GM12878 (cell line): ENCODE data around the gene TNFAIP8L3. TPM values are rescaled to one million over a fixed set of nuclear protein-coding genes. Genes with fewer than 3 reads are reported as not detected.

Experiments
- ATAC-seq: fragments of 200-7000 bp; cut with Tn5 transposase; 3 replicates; pipeline ENCODE4 v1.9.1; 2020; ENCODE audit warnings: mild to moderate bottlenecking, moderate library complexity
- BruUV-seq: library from RNA; stranded (reverse); fragments of 400-500 nt; replicated peaks from 2 replicates; lab custom pipeline; 2021; lab: Mats Ljungman, UMichigan
- CTCF ChIA-PET: fragments of 300-600 bp; sonication (Branson Sonifier 250); formaldehyde crosslinking; extraction: SDS; loops from one replicate; lab custom pipeline; 2021; ENCODE audit warnings: inconsistent platforms; lab: Yijun Ruan, JAX
- POLR2A ChIA-PET: fragments of 350-600 bp; formaldehyde crosslinking; extraction: SDS; loops from one replicate; lab custom pipeline; 2021; ENCODE audit warnings: inconsistent platforms; lab: Charles Lee
- RAD21 ChIA-PET: fragments of 300-600 bp; sonication (Branson Sonifier 250); formaldehyde crosslinking; loops from one replicate; lab custom pipeline; 2023; ENCODE audit warnings: antibody characterized with exemption; ENCODE audit not compliant: unreplicated experiment; lab: Charles Lee
- SMC1A ChIA-PET: fragments of 300-600 bp; sonication (Branson Sonifier 250); formaldehyde crosslinking; loops from one replicate; lab custom pipeline; 2023; ENCODE audit not compliant: unreplicated experiment, uncharacterized antibody; lab: Charles Lee
- DNase-seq: peaks from one replicate; pipeline ENCODE4 v3.0.0-alpha.2; 2011; ENCODE audit warnings: low read depth, low spot score
- FAIRE-seq: peaks from 3 replicates; lab custom pipeline; 2011; peaks lifted over from hg19 to GRCh38; lab: Jason Lieb, UNC
- H2AFZ ChIP-seq: 2 replicates; pipeline ENCODE4 v1.6.0; 2011; ENCODE audit warnings: low read depth, low read length, control low read depth; ENCODE audit not compliant: control insufficient read depth
- H3K27ac ChIP-seq: 2 replicates; pipeline ENCODE4 v1.5.1; 2011; ENCODE audit warnings: control low read depth; ENCODE audit not compliant: control insufficient read depth, insufficient read depth
- H3K27me3 ChIP-seq, 2 experiments: replicated peaks in 1 of 2; 2 replicates each; pipeline versions ENCODE4 v1.6.0 to v1.6.1; 2011; ENCODE audit warnings: low read length in 1 of 2; ENCODE audit not compliant: control insufficient read depth in 2 of 2, insufficient read depth in 2 of 2
- H3K36me3 ChIP-seq, 2 experiments: 2 replicates each; pipeline ENCODE4 v1.5.1; 2011; ENCODE audit warnings: low read length in 1 of 2; ENCODE audit not compliant: control insufficient read depth in 2 of 2, insufficient read depth in 2 of 2
- H3K4me1 ChIP-seq: 2 replicates; pipeline ENCODE4 v1.6.1; 2011; ENCODE audit warnings: mild to moderate bottlenecking, low read length, moderate library complexity, mixed read lengths; ENCODE audit not compliant: control insufficient read depth, insufficient read depth
- H3K4me2 ChIP-seq: 2 replicates; pipeline ENCODE4 v1.6.0; 2011; ENCODE audit warnings: control low read depth; ENCODE audit not compliant: control insufficient read depth, insufficient read depth
- H3K4me3 ChIP-seq: fragments of 200-600 bp; sonication (generic); 2 replicates; pipeline ENCODE4 v1.5.1; 2016
- H3K79me2 ChIP-seq: 2 replicates; pipeline ENCODE4 v1.6.0; 2011; ENCODE audit warnings: low read length; ENCODE audit not compliant: control insufficient read depth, insufficient read depth
- H3K9ac ChIP-seq: 2 replicates; pipeline ENCODE4 v1.8.0; 2011; ENCODE audit warnings: low read length, control low read depth, mixed read lengths; ENCODE audit not compliant: control insufficient read depth, insufficient read depth
- H3K9me3 ChIP-seq: replicated peaks from 3 replicates; pipeline ENCODE4 v1.5.1; 2011; ENCODE audit warnings: mild to moderate bottlenecking, low read length; ENCODE audit not compliant: control insufficient read depth, insufficient read depth
- H4K20me1 ChIP-seq: 2 replicates; pipeline ENCODE4 v1.6.0; 2011; ENCODE audit not compliant: control insufficient read depth, insufficient read depth
- IRF4 ChIP-seq: IDR thresholded peaks from 2 replicates; pipeline ENCODE4 v1.6.1; 2011; ENCODE audit warnings: low read depth, low read length
- WGBS: methylation state at CpG from one replicate; pipeline ENCODE4 v1.1.6; 2016; ENCODE audit warnings: low lambda C conversion rate; ENCODE audit not compliant: insufficient replicate concordance, insufficient coverage; ENCODE audit errors: missing lambda C conversion rate; 5-methylcytosine and 5-hydroxymethylcytosine counted together
- in situ Hi-C: fragments of 300-500 bp; cut with MboI; formaldehyde crosslinking; loops from 9 replicates; pipeline ENCODE4 v1.14.3; 2018; ENCODE audit warnings: mixed read lengths
- intact Hi-C: fragments of 100-400 bp; cut with micrococcal nuclease; formaldehyde crosslinking; loops from one replicate; pipeline ENCODE4 v1.14.2; 2022; ENCODE audit not compliant: unreplicated experiment
- polyA plus RNA-seq, 11 experiments: library from polyadenylated mRNA; depleted of rRNA in 4 of 11; unstranded in 6 of 11; stranded (reverse) in 5 of 11; fragments of >200 nt; fragmentation: Nextera tagmentation in 4 of 11; fragmentation: Illumina TruSeq in 1 of 11; extraction: Ambion mirVana in 4 of 11; extraction: Trizol in 1 of 11; gene quantifications; 1 replicate in 1 of 11; 2 replicates in 10 of 11; pipeline versions ENCODE4 v1.2.1 to v1.2.3, GENCODE V29; 2011 to 2016; ENCODE audit warnings: inconsistent platforms in 2 of 11, missing spikeins in 2 of 11, low read depth in 1 of 11
- total RNA-seq, 4 experiments: library from RNA; depleted of rRNA in 3 of 4; stranded (reverse); fragments of >200 nt in 3 of 4; fragmentation: Illumina TruSeq in 1 of 4; extraction: Trizol in 1 of 4; gene quantifications; 2 replicates each; pipeline versions ENCODE4 v1.2.1 to v1.2.3, GENCODE V29; 2013 to 2021
- TF ChIP-seq, protein P1 (sequence below): IDR thresholded peaks from 2 replicates; pipeline ENCODE4 v1.6.1; 2012; ENCODE audit warnings: improper control_type of control experiment, low read depth, low read length; ENCODE audit not compliant: insufficient replicate concordance

The TNFAIP8L3 gene
- total and polyA plus RNA-seq, 10 of the 15 experiments (the other 5 are each of a cell fraction or from before 2014, with no cell fraction given): 0.22 TPM; not detected in 9

DNA sequence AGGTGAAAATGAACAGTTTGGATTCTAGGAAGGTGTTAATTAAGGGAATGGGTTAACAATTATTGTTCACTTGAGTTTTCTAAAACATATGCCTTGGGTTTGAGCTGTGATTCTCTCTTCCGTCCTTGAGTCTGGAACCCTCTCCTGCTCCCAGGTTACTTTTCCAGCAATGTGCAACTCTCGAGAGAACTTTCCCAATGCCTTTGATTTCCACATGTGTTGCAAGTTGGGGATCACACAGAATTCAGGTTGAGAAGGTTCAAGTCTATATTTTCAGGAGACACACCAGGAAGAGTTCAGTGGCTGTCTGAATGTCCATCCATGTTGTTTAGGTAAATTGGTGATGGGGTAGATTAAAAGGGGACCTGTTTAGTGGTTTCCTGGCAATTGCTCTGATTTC is 48.7 kb downstream of the TNFAIP8L3 start:
- Histone ChIP-seq H4K20me1 (no peaks in the 10 kb centered on the region), H3K27me3 (no peaks in the 10 kb centered on the region), H3K36me3 (no peaks in the 10 kb centered on the region), H3K79me2 (no peaks in the 10 kb centered on the region), H3K4me1 (peaks cover 8% of the 10 kb centered on the region), H2AFZ (no peak overlapping the region), H3K27ac (no peak overlapping the region), H3K4me3 (no peak overlapping the region), H3K4me2 (no peak overlapping the region), H3K9me3 (no peaks in the 10 kb centered on the region), H3K9ac (no peak overlapping the region)
- CTCF ChIA-PET: no interaction called here
- FAIRE-seq (peak; percentile 38), DNase-seq (no peak), ATAC-seq (no peak)
- RAD21 ChIA-PET: no interaction called here
- in situ Hi-C loops (no loop called here), intact Hi-C loops (no loop called here)
- POLR2A ChIA-PET: no interaction called here
- SMC1A ChIA-PET: no interaction called here
- no TSS peak for BruUV-seq
- WGBS: 91% methylated on average over 2 of the region's 2 CpGs
- TF ChIP-seq, protein P1, sequence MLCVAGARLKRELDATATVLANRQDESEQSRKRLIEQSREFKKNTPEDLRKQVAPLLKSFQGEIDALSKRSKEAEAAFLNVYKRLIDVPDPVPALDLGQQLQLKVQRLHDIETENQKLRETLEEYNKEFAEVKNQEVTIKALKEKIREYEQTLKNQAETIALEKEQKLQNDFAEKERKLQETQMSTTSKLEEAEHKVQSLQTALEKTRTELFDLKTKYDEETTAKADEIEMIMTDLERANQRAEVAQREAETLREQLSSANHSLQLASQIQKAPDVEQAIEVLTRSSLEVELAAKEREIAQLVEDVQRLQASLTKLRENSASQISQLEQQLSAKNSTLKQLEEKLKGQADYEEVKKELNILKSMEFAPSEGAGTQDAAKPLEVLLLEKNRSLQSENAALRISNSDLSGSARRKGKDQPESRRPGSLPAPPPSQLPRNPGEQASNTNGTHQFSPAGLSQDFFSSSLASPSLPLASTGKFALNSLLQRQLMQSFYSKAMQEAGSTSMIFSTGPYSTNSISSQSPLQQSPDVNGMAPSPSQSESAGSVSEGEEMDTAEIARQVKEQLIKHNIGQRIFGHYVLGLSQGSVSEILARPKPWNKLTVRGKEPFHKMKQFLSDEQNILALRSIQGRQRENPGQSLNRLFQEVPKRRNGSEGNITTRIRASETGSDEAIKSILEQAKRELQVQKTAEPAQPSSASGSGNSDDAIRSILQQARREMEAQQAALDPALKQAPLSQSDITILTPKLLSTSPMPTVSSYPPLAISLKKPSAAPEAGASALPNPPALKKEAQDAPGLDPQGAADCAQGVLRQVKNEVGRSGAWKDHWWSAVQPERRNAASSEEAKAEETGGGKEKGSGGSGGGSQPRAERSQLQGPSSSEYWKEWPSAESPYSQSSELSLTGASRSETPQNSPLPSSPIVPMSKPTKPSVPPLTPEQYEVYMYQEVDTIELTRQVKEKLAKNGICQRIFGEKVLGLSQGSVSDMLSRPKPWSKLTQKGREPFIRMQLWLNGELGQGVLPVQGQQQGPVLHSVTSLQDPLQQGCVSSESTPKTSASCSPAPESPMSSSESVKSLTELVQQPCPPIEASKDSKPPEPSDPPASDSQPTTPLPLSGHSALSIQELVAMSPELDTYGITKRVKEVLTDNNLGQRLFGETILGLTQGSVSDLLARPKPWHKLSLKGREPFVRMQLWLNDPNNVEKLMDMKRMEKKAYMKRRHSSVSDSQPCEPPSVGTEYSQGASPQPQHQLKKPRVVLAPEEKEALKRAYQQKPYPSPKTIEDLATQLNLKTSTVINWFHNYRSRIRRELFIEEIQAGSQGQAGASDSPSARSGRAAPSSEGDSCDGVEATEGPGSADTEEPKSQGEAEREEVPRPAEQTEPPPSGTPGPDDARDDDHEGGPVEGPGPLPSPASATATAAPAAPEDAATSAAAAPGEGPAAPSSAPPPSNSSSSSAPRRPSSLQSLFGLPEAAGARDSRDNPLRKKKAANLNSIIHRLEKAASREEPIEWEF: no peak
- no peak for TF ChIP-seq IRF4
